Astrocyte of the spinal cord (primary cell): ENCODE data around the gene PTPRN2.

ENCODE experiments used
- DNase-seq: peaks from one replicate; pipeline ENCODE4 v3.0.0; 2011; ENCODE audit warnings: low read depth, low spot score
- H3K4me3 ChIP-seq: 2 replicates; pipeline ENCODE4 v1.5.1; 2011; ENCODE audit warnings: low read depth, mild to moderate bottlenecking, low read length, moderate library complexity
- CTCF ChIP-seq: IDR thresholded peaks from 2 replicates; pipeline ENCODE4 v1.5.1; 2012; ENCODE audit warnings: low read depth, mild to moderate bottlenecking, low read length, inconsistent platforms
- in situ Hi-C: cut with HindIII; loops from 2 replicates; pipeline ENCODE4 v1.10.0; 2017; ENCODE audit warnings: low sequenced_read_pairs

PTPRN2 gene

GRCh38 chr7:157788573-157788972 lies 799.0 kb downstream of the PTPRN2 start:
- in situ Hi-C loops = no loop called here
- no peak for DNase-seq
- no peak overlapping the region for H3K4me3 ChIP-seq

GRCh38 chr7:157787275-157787701 lies 800.3 kb downstream of the PTPRN2 start:
- DNase-seq = no peak
- no peak overlapping the region for H3K4me3 ChIP-seq
- no peak for TF ChIP-seq CTCF
- in situ Hi-C loops = no loop called here

More at GRCh38 chr7:157788573-157788972, 799.0 kb downstream of the PTPRN2 start:
- no peak for TF ChIP-seq CTCF

- H3K4me3 ChIP-seq = no peak overlapping the region
- DNase-seq = no peak
- no peak for TF ChIP-seq CTCF
- in situ Hi-C loops = no loop called here
These were observed 801.0 kb downstream of the PTPRN2 start for GRCh38 chr7:157786375-157787274.

GRCh38 chr7:157785486-157786186 lies 802.0 kb downstream of the PTPRN2 start:
- in situ Hi-C loops = no loop called here
- H3K4me3 ChIP-seq = no peak overlapping the region
- DNase-seq = no peak
- no peak for TF ChIP-seq CTCF

GRCh38 chr7:157784979-157785441 lies 802.6 kb downstream of the PTPRN2 start:
- TF ChIP-seq CTCF = no peak
- in situ Hi-C loops = no loop called here
- peak; percentile 61 for DNase-seq
- H3K4me3 ChIP-seq = no peak overlapping the region

GRCh38 chr7:157784041-157784835 lies 803.4 kb downstream of the PTPRN2 start:
- no peak for DNase-seq

More at GRCh38 chr7:157784041-157784835, 803.4 kb downstream of the PTPRN2 start:
- in situ Hi-C loops = no loop called here
- H3K4me3 ChIP-seq = no peak overlapping the region
- TF ChIP-seq CTCF = no peak
